GM21825 (cell line): ENCODE measurements around the gene CAMKK2.
"Not testable (repeated sequence)": the region's sequence is repeated elsewhere in the genome, so short reads cannot be mapped to it uniquely, and the experiment has no call there.

Experiments
- ATAC-seq: cut with Tn5 transposase; IDR thresholded peaks from one replicate; pipeline ENCODE4 v1.9.1; 2021; ENCODE audit warnings: mild to moderate bottlenecking, moderate library complexity; ENCODE audit not compliant: unreplicated experiment

The CAMKK2 gene

DNA sequence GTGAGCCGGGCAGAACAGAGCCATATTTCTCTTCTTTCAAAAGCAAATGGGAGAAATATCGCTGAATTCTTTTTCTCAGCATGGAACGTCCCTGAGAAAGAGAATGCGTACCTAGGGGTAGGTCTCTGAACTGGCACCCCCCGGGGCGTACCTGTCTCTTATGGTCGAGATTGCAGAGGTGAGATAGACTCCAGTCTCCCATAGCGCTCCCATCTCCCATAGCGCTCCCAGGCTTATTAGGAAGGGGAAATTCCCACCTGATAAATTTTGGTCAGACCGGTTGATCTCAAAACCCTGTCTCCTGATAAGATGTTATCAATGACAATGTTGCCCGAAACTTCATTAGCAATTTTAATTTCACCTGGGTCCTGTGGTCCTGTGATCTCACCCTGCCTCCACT is 16.0 kb downstream of the CAMKK2 start:
- ATAC-seq = not testable (repeated sequence)

GRCh38 chr12:121279507-121279915 is 17.0 kb downstream of the CAMKK2 start:
- ATAC-seq = no peak

DNA sequence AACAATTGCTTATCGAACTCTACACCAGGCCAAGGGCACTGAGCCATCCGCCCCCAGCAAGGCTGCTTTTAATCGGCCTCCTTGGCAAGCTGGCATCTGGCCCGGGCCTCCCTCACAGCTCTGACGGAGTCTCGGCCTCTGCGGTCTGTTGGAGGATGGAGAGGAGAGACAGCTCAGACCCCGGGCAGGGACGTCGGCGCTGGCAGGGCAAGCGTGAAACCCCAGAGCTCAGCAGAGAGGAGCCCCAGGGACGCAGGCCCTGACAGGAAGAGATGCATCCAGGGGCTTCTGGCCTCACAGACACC is 17.5 kb downstream of the CAMKK2 start:
- no peak for ATAC-seq

- ATAC-seq = no peak
Measured at GRCh38 chr12:121278169-121279070, 18.1 kb downstream of the CAMKK2 start.

GRCh38 chr12:121277374-121277759 is 19.1 kb downstream of the CAMKK2 start:
- ATAC-seq = no peak

GRCh38 chr12:121274036-121274763 is 22.3 kb downstream of the CAMKK2 start:
- ATAC-seq = no peak

DNA sequence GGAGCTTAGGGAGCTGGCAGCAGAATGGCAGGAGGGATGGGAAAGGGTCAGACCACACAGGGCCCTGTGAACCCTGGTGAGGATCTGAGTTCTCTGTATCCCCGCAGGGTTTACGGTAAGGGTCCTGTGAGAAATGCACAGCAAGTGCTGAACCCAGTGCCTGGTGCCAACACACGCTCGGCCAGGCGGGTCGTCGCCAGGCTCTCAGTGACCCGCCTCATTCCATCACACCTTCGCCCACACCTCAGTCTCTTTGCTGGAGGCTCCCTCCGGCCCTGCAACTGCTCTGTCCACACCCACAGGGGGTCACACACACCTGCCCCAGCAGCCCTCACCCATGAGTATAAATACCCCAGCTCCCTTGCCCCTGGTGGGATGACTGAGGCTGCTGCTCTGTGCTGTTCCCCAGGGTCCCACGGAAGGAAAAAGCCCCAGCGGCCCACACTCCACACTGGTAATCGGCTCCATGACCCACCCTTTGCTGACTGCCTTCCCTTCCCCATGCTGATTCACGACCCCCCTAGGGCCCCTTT is 23.1 kb downstream of the CAMKK2 start:
- ATAC-seq = no peak

- no peak for ATAC-seq
Measured at GRCh38 chr12:121267822-121268221, 28.7 kb downstream of the CAMKK2 start.

- ATAC-seq = no peak
Measured at GRCh38 chr12:121264951-121265515, 31.5 kb downstream of the CAMKK2 start.

GRCh38 chr12:121264135-121264534 is 32.4 kb downstream of the CAMKK2 start:
- ATAC-seq = no peak

DNA sequence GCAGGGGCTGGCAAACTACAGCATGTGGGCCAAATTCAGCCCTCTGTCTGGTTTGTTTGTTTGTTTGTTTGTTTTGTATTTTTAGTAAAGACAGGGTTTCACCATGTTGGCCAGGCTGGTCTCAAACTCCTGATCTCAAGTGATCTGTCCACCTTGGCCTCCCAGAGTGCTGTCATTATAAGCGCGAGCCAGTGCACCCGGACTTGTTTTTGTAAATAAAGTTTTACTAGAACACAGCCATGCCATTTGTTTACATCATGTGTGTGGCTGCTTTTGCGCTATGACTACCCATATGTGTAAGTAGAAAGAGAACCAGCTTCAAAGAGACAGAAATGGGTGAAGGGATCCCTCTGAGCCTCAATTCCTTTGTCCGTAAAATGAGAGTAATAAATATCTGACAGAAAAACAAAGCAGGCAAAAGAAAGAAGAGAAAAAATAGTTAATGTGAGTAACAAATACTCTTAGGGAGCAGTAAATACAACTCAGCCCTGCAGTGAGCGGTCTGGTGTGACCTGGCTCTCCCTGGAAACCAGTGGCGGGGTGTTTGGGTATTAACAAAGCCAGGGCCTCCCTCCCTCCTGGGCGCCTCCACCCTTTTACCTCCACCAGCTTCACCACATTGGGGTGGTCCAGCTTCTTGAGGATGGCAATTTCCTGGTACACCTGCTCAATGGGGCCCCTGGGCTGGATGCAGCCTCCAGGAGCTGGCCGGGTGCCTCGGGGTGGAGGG is 33.1 kb downstream of the CAMKK2 start:
- ATAC-seq = no peak

DNA sequence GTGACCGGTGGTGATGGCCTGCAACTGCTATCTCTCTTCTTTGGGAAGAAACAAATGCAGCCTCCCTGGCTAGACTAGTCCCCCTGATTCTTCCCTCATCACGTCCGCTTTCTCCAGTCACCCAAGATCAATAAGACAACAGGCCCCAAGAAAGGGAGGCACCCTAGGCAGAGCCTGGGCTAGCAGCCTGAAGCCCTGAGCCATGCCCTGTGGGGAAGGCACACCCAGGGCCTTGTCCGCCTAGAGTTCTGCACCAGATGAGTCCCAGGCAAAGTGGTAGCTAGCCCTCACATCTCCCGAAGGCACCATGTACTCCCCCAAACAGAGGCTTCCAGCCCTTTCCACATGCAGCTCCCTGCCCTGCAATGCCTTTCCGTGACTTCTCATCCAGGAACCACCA is 35.1 kb downstream of the CAMKK2 start:
- no peak for ATAC-seq

- no peak for ATAC-seq
Measured at GRCh38 chr12:121260091-121260490, 36.4 kb downstream of the CAMKK2 start.

DNA sequence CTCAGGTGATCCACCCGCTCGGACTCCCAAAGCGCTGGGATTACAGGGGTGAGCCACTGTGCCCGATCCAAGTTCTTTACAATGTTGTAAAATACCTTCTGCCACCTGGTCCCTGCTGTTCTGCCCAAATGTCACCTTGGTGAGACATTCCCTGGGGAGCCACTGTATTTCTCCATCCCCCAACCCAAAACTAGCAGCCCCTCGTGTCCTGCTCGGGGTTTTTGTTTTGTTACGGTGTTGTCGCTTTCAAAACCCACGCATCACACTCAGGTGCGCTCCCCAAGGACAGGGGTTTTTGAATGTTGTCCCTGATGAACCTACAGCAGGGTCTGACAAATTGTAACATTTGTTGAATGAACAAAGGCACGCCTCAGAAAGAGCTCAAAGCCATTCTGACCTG is 37.4 kb downstream of the CAMKK2 start:
- ATAC-seq = no peak

DNA sequence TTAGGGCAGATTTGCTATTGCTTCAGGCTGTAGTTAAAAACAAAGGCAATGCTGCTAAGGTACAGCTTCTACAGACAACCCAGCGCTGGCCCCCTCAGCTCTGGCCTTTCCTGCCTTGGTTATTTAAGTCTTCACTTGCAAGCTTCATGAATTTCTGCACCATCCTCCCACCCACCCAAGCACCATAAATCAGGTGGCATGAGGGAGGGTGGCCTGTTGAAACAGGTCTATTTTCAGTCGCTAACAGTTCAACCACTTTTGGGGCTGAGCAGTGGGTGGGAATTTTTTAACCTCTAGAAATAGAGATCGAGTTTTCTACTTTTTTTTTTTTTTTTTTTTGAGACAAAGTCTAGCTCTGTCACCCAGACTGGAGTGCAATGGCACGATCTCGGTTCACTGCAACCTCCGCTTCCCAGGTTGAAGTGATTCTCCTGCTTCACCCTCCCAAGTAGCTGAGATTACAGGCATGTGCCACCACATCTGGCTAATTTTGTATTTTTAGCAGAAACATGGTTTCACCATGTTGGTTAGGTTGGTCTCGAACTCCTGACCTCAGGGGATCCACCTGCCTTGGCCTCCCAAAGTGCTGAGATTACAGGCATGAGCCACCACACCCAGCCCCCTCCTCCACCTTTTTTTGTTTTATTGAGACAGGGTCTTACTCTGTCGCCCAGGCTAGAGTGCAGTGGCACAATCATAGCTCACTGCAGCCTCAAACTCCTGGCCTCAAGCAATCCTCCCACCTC is 38.6 kb downstream of the CAMKK2 start:
- ATAC-seq = not testable (repeated sequence)

- no peak for ATAC-seq
Measured at GRCh38 chr12:121255433-121255832, 41.1 kb downstream of the CAMKK2 start.

GRCh38 chr12:121253638-121254335 is 42.7 kb downstream of the CAMKK2 start:
- ATAC-seq = no peak

GRCh38 chr12:121252712-121253345 is 43.7 kb downstream of the CAMKK2 start:
- ATAC-seq = no peak

GRCh38 chr12:121251838-121252237 is 44.7 kb downstream of the CAMKK2 start:
- ATAC-seq = no peak
